COLO668 (cell line): ENCODE results near the gene MYO7B.

Experiments
- DNase-seq: peaks from one replicate; lab custom pipeline; 2025; ENCODE audit not compliant: unreplicated experiment; lab: John Stamatoyannopoulos, UW

The MYO7B gene

DNA sequence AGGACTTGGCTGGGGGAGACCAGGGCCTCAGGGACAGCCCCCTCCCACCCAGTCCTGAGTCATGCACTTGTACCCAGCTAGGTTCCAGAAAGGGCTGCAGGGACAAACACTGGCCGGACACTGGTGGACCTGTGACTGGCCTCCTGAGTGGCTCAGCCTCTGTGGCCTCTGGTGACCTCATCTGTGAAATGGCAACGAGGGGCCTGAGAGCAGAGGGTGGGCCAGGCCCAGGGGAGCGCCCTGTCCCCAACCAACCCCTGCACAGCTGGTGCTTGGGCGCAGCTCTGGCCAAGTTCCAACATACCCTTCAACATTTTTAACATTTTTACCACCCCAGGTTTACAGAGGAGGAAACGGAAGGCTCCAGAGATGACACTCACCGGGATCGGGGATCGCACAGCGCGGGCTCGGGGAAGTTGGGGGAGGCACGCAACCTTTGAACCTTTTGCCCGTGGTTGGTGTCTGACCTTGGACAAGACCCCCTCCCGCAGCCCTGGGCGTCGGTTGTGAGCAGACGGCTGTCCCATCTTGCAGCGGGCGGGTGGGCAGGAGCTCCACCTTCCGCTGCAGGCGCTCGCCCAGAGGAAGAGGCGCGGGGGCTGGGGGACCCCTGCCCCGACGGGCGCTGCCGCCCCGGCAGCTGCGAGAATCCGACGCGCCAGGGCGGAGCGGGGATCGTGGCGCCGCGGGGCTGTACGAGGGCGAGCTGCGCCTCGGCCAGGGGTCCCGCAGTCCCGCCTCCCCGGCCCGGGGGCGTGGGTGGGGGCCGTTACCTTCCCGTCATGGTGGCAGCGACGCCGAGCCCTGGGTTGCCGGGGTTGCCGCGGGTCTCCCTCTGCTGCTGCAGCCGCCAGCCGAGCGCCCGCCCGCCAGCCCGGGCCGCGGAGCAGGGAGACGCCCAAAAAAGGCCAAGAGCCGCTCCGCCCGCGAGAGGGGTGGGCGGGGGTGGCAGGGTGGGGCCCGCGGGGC lies 139.0 kb downstream of the MYO7B start:
- DNase-seq, result no peak

DNA sequence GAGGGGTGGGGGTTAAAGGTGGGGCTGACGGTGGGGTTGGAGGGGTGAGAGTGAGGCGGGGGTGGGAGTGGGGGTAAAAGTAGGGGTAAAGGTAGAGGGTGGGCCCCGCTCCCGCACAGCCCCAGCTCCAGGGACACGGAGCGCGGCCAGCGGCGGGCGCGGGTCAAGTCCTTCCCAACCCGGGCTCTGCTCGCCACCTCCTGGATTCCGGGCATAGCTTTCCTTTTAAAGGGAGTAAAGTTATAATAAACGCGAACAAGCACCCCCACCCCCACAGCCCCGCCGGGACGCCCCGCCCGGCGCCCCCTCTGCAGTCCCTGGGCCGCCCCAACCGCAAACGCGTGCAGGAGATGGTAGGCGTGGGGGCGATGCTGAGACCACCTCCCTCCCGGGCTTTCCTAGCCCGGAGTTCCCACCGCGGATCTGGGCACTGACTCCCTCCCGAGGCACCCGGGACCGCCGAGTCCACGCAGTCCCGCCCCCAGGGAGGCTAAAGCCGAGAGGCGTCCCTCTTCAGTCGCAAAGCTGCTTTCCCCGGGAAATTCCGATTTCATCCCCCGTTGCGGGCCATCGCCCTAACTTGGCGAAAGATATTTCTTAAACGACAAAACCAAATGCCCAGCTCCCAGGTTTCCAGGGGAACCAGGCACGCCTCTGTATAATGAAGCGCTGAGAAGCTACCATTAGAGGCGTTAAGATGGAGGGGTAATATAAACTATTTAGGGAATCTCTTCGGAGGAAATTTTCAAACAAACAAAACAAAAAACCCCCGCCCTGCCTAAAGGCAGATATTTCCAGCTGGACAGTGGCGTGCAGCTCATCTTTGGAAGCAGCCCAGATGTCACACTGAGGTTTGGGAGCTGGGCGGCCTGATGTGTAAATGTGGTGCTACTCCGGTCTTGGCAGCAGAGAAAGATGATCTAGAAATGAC lies 140.1 kb downstream of the MYO7B start, which contains the start of gene LIMS2:
LIMS2 (minus strand) TSS at position 200 of the 931 bp plus-strand sequence. CDS start 506 bp downstream, outside the sequence.
- peak; percentile 20 for DNase-seq

DNA sequence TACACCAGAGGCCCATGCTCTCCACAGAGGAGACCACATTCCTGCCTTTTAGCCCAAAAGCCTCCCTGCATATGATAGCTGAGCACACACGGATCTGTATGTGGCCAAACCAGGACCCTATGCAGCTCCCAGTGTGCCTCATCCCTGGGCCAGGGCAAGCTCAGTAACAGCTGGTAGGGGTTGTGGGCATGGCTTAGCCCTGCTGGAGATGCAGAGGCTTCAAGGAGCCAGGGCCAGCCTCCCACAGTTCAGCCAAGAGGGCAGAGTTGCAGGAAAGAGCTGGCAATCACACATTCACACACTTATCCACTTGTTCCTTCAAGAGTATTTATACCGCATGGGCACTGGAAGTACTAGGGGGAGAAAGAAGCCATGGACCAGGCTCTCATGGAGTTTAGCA lies 141.4 kb downstream of the MYO7B start:
- DNase-seq, result no peak

DNA sequence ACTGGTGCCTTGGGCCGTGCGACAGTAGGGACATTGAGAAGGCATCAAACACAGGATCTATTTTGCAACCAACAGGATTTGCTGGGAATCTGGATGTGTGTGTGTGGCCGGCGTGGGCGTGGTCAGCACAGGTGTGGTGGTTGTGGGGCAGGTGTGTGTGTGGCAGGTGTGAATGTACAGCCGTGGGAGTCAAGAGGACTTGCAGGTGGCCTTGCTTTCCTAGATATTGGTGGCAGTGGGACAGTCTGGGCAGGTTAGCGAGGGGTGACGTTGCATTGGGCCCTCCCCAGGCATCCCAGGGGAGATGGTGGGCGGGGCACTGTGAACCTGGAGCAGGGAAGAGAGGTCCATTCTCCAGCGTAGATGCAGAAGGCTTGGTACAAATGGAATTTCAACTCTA lies 143.0 kb downstream of the MYO7B start:
- DNase-seq, result peak; percentile 79

DNA sequence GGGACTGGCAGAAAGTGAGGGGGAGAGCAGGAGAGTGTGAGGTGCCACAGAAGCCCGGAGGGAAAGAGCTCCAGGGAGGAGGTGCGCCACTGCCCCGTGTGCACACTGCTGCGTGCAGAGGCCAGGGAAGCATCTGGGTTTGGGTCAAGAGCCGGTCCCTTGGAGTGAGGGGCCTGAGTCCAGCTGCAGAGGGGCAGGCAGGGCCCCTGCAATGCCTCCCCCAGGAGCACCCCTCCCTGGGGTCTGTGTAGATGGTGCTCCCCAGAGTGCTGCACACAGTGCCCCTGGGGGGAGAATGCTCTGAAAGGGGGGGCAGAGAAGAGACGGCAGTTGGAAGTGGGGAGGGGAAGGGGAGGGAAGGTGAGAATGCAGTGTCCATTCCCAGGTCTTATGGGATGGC lies 143.5 kb downstream of the MYO7B start:
- no peak for DNase-seq

DNA sequence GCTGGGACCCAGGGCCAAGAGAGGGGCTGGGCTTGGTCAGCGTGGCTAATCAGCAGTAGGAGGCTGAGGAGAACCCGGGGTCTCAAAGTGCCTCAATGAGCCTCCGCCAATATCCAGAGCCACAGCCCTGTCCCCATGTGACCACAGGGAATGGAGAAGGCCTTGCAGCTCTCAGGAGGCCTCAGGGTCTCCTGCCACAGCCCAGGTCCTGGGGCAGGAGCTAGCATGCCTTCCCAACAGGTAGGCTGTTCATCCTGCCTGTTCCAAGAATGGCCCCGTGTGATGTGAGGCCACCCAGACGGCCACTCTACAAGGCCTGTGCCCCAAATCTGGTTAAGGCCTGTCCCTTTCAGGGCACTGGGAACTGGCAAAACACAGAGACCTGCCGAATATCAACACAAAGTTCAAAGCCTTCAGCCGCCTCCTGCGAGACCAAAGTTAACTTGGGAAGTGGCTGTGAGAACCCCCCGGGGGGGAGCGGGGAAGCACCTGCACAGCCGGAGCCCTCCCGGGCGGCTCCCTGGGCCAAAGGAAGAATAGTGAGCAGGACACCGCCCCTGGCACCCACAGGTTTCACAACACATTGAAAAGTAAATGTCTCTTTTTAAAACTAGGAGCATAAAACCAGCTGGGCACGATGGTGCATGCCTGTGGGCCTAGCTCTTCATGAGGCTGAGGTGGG lies 144.3 kb downstream of the MYO7B start:
- DNase-seq, result no peak

DNA sequence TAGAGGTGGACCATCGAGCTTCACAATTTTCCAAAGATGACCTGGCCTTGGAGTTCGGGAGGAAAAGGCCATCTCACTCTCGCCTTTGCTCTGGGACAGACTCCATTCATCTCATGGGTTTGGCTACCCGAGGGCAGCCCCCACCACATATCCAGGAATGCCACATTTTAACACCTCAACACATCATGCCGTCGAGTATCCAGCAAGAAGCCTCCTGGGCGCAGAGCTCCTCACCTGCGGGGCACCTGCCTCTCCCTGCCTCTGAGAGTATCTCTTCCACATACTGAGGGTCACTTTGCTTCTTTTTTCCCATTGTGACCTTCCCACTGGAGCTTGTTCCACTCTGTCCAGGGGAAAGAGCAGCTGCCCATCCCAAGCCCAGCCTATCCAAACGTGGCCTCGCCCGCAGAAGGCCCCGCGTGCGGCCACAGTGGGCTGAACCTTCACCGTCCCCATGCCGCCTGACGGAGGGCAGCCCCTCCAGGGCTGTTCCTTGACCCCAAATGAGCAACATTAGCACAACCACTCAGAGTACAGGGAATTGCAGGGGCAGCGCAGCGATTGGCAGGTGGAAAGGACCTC lies 145.3 kb downstream of the MYO7B start:
- no peak for DNase-seq

DNA sequence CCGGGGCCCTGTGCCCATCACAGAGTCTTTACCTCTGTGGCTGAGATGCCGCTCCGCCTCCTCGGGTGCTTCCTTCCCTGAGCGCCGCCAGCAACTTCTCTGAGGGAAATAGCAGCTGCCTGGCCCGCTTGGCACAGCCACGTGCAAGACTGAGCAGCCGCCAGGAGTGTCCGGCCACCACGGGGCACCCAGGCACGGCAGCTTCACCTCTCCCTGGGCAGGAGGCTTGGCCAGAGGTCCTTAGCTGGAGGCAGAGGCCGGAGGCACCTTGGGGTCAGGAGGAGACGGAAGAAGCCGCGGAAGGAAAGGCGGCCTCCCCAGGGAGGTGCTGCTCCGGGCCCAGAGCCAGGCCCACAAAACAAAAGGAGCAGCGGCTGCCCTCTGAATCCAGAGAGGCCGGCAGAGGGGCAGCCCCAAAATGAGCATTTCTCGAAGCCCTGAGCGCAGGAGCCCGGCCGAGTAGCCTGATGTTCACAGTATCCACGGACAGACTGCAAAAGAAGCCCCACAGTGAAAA lies 145.9 kb downstream of the MYO7B start:
- no peak for DNase-seq

DNA sequence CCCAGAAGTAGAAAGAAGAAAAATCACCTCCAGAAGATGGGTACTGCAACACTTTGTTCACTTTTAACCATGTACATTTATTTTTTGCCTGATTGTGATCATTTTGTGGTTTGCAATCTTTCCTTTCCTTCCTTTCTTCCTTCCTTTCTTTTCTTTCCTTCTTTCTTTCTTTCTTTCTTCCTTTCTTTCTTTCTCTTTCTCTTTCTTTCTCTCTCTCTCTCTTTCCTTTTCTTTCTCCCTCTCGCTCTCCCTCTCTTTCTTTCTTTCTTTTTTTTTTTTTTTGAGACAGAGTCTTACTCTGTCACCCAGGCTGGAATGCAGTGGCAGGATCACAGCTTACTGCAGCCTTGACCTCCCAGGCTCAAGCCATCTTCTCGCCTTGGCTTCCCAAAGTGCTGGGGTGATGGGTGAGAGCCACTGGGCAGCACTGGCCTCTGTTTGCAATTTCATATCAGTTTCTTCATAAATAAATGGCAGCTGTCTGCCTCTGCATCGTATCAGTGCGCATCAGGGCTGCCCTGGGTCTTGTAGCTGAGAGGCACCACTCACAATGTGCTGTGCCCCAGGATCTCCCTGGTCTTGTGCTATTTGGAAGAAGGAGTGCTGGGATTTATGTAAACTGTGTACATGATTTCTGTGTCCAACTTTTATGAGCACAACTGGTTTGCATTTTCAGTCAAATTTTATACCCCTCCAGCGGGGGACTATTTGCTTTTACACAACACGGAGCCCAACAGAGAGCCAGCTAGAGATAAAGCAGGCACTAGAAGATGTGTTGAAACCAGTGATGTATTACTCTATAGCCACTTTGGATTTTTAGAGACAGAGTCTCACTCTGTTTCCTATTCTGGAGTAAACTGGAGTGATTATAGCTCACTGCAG lies 146.7 kb downstream of the MYO7B start:
- DNase-seq, result no peak

DNA sequence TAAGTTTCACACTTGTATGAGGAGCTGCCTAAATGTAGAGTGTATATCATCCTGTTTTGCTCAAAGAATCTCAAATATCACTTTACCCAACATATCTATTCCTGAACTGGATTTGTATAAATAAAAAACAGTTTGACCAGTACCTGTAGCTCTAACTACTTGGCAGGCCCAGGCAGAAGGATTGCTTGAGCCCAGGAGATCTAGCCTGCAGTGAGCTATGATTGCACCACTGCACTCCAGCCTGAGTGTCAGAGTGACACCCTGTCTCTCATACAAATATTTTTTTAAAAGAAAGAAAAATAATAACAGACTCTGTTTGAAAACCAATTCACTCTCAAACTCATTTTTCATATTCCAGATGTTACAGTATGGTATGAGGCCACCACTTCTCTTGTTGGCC lies 147.6 kb downstream of the MYO7B start:
- DNase-seq, result no peak

DNA sequence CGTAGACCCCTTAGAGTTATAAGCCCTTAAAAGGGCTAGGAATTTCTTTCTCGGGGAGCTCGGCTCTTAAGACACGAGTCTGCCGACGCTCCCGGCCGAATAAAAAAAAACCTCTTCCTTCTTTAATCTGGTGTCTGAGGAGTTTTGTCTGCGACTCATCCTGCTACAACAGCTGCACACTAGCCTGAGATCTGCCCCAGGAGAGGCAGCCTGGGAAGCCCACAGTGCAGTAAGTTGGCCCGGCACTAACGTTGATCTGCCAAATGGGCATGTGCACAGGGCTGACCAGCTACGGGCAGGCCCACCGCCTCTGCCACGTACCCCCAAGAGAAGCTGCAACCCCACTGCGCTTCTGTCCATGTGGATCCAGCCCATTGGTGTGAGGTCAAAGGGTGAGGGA lies 148.3 kb downstream of the MYO7B start:
- no peak for DNase-seq

DNA sequence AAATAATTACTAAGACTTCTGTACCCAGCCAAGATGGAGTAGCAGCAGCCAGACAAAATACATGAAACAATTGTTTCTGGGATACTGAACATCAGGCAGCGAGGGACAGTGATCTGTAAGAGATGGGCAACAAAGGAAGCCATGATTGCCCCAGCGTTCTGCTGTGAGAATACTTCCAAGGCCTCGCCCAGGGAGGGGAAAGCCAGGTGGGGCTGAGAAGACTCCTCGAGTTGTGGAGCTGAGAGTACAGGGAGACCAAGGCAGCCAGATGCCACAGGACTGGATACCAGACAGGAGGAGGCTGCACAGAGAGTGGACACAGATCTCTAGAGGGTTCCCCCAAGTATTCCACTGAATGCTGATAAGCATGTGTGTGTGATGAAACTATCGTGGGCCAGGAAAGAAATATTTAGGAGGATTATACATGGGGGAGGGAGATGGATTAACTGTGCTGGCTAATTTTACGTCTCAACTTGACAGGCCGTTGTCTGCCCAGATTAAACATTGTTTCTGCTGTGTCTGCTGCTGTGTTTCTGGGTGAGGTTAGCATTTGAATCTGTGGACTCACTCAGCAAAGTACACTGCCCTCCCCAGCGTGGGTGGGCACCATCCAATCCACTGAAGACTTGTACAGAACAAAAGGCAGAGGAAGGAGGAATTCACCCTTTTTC lies 150.1 kb downstream of the MYO7B start:
- no peak for DNase-seq
